ENCODE results near the gene PRPF40B. TPM values are rescaled to one million over a fixed set of nuclear protein-coding genes. Genes with fewer than 3 reads are reported as not detected.

PRPF40B gene
- total and polyA plus RNA-seq, 2 of the 13 experiments (the other 11 are each of a cell fraction or from before 2014, with no cell fraction given), result 5.0 to 7.8 TPM

DNA sequence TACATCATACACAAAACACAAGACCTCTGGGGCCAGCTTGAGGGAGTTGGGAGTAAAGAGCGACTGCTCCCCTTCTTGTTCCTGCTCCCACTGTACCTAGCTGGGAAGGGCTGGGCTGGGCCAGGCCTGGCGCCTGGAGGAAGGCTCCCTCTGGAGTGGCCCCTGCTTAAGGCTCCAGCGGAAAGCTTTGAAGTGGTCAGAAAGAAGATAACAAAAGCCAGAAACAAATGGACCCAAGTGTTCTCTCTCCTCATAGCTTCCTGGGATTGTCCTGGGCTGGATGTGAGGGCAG, 25.3 kb downstream of the PRPF40B start:
- DNase-seq (ENCODE audit: low spot score) (no peak), FAIRE-seq (no peak), ATAC-seq (0 out of 3 replicates have a peak, but pooled peaks have one; percentile 6)
- no TSS peak for BruUV-seq (replicated peaks)
- H4K20me1 ChIP-seq (ENCODE audit: insufficient read depth, low read length), result no peaks in the 10 kb centered on the region
- H3K9me3 ChIP-seq (ENCODE audit: low read length), result no peaks in the 10 kb centered on the region
- H3K27me3 ChIP-seq (ENCODE audit: control insufficient read depth in 1 of 2, insufficient read depth in 2 of 2, low read length in 2 of 2), result no peaks in the 10 kb centered on the region
- no peaks in the 10 kb centered on the region for H3K79me2 ChIP-seq (ENCODE audit: insufficient read depth, low read length)
- H3K4me3 ChIP-seq (replicated peaks in 1 of 3; ENCODE audit: insufficient read depth in 1 of 3, low read depth in 2 of 3, low read length in 3 of 3), result no peak overlapping the region
- ChIA-PET CTCF (ENCODE audit: low intra/inter-chr PET ratio, low total read pairs) (no interaction called here), POLR2A (interaction anchor here (3.3 kb wide), 1 partner anchor 93 kb away, joined by 16 read pairs; the partner anchor contains the start of gene TMBIM6)
- TF ChIP-seq, protein P1, sequence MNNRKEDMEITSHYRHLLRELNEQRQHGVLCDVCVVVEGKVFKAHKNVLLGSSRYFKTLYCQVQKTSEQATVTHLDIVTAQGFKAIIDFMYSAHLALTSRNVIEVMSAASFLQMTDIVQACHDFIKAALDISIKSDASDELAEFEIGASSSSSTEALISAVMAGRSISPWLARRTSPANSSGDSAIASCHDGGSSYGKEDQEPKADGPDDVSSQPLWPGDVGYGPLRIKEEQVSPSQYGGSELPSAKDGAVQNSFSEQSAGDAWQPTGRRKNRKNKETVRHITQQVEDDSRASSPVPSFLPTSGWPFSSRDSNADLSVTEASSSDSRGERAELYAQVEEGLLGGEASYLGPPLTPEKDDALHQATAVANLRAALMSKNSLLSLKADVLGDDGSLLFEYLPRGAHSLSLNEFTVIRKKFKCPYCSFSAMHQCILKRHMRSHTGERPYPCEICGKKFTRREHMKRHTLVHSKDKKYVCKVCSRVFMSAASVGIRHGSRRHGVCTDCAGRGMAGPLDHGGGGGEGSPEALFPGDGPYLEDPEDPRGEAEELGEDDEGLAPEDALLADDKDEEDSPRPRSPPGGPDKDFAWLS (CRISPR knock-in tag; IDR thresholded peaks at IDR 0.05; ENCODE audit: borderline replicate concordance), result no peak
- TF ChIP-seq, protein P2, sequence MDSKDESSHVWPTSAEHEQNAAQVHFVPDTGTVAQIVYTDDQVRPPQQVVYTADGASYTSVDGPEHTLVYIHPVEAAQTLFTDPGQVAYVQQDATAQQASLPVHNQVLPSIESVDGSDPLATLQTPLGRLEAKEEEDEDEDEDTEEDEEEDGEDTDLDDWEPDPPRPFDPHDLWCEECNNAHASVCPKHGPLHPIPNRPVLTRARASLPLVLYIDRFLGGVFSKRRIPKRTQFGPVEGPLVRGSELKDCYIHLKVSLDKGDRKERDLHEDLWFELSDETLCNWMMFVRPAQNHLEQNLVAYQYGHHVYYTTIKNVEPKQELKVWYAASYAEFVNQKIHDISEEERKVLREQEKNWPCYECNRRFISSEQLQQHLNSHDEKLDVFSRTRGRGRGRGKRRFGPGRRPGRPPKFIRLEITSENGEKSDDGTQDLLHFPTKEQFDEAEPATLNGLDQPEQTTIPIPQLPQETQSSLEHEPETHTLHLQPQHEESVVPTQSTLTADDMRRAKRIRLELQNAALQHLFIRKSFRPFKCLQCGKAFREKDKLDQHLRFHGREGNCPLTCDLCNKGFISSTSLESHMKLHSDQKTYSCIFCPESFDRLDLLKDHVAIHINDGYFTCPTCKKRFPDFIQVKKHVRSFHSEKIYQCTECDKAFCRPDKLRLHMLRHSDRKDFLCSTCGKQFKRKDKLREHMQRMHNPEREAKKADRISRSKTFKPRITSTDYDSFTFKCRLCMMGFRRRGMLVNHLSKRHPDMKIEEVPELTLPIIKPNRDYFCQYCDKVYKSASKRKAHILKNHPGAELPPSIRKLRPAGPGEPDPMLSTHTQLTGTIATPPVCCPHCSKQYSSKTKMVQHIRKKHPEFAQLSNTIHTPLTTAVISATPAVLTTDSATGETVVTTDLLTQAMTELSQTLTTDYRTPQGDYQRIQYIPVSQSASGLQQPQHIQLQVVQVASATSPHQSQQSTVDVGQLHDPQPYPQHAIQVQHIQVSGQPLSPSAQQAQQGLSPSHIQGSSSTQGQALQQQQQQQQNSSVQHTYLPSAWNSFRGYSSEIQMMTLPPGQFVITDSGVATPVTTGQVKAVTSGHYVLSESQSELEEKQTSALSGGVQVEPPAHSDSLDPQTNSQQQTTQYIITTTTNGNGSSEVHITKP (CRISPR knock-in tag; IDR thresholded peaks at IDR 0.05; ENCODE audit: low read depth), result no peak
- TF ChIP-seq XBP1 (CRISPR knock-in tag; IDR thresholded peaks at IDR 0.05) (no peak), STAT6 (CRISPR knock-in tag; IDR thresholded peaks at IDR 0.05; ENCODE audit: borderline replicate concordance) (no peak), SMARCE1 (IDR thresholded peaks at IDR 0.05; ENCODE audit: borderline replicate concordance) (no peak)
- in situ Hi-C loops (cut with HindIII; ENCODE audit: extremely low pct_ligation_motif_present, low pct_unique_long_range_greater_than_20kb), result no loop called here
- H3K36me3 ChIP-seq (replicated peaks in 1 of 2; ENCODE audit: control insufficient read depth in 1 of 2, insufficient read depth in 2 of 2, low read length in 2 of 2), result no peaks in the 10 kb centered on the region; a peak in 1 of 5 replicates
- 28% methylated on average over 3 of the region's 3 CpGs for WGBS (ENCODE audit: low lambda C conversion rate)
- H3K4me1 ChIP-seq (ENCODE audit: insufficient read depth, low read length), result peaks cover 44% of the 10 kb centered on the region
- intact Hi-C loops (cut with micrococcal nuclease; ENCODE audit: unreplicated experiment), result no loop called here
- no peak overlapping the region for H2AFZ ChIP-seq (ENCODE audit: low read length)
- no peak overlapping the region for H3K27ac ChIP-seq (ENCODE audit: extremely low read length, insufficient read depth, low read length)
- no peak overlapping the region; the same call in 1 of the 2 replicates for H3K4me2 ChIP-seq (ENCODE audit: low read depth, low read length)
- H3K9ac ChIP-seq (ENCODE audit: insufficient read depth, low read depth, low read length), result no peak overlapping the region

All from HepG2 (cell line).